GM19025 (cell line): ENCODE measurements around the gene GTF3C5.
"Not testable (repeated sequence)": the region's sequence is repeated elsewhere in the genome, so short reads cannot be mapped to it uniquely, and the experiment has no call there.

Experiments
- ATAC-seq: cut with Tn5 transposase; IDR thresholded peaks from one replicate; pipeline ENCODE4 v1.9.1; 2021; ENCODE audit warnings: mild to moderate bottlenecking, low read depth, moderate library complexity; ENCODE audit not compliant: unreplicated experiment

GTF3C5 gene

DNA sequence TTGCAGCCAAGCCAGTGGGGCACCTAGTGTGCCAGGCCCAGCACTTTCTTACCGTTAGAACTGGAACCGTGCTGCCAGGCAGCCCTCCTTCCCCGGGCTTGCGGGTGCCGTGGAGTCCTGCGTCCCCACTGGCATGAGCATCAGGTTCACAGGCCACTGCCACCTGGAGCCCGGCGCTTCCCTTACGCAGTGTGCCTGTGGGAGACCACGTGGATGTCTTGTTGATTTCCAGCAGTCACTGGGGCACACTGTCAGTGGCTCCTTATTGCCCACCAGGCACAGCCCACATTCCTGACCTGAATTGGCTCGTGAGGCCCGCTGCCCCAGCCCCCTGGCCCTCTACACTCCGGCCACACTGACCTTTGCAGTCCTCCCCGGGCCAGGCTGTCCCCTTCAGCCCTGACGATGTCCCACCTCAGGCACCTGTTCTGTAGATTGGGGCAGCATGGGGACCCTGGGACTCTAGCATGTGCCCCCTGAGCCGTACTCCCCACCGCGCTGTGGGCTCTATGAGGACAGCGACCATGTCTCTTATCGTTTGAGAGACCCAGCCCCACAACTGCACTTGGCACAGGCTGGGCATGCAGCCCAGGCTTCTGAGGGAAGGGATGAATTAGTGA lies 20.6 kb downstream of the GTF3C5 start:
- ATAC-seq, result no peak

DNA sequence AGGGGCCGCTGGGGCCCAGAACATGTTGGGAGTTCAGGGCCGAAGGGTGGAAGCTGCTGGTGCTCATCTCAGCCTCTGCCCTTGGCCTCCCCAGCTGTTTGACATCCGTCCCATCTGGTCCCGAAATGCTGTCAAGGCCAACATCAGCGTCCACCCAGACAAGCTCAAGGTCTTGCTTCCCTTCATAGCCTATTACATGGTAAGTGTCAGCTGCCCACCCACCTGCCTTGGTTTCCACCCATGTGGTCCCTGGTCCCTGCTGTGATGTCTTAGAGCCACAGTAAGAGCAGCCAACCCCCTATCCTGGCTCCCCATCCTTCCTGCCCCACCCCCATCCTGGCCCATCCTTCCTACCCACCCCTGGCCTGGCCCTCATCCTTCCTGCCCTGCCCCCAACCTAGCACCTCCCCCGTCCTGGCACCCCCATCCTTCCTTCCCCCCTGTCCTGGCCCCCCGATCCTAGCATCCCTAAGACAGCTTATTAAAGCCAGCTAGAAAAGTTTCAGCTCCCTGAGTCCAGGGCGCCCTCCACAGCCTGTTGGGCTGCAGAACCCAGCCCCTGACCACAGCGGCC lies 21.3 kb downstream of the GTF3C5 start:
- ATAC-seq, result no peak

DNA sequence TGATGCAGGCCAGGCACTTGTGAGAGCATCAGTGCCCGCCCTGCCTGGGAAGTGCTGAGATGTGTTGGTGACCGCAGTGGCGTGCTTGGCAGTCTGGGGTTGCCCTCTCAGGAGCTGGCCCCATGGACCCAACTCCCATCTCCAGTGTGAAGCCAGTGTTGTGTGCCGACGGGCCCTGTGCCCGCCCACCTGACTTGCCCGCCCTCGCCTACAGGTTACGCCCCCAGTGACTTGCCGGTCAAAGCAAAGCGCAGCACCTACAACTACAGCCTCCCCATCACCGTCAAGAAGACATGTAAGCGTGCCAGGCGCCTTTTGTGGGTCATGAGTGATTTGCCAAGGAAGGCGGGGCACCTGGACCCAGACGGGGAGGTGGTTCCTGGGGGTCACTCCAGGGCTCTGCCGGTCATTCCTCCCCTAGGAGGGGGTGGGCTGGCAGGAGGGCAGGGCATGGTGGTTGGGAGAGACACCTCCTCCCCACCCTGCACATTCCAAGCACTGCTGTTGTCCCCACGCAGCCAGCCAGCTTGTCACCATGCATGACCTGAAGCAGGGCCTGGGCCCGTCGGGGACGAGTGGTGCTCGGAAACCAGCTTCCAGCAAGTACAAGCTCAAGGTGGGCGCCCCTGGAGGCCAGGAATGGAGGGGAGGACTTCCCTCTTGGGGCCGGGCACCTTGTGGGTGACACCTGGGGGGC lies 23.5 kb downstream of the GTF3C5 start:
- ATAC-seq, result no peak

DNA sequence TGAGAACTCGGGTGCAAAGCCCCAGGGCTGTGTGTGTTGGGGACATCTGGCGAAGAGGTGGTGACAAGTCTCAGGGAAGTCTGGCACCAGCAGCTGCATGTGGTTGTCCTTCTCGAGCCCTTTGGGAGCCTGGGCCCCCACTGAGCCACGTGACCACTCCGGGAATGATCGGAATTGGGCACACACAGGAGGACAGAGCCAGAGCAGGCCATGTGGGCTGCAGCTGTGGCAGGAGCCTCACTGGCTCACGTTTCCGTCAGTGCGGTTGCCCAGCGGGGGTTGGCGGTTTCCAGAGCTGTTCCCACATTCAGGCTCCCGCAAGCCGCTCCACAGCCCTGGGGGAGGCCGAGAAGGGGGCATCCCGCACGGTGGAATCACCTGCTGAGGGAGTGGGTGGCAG lies 24.2 kb downstream of the GTF3C5 start:
- no peak for ATAC-seq

DNA sequence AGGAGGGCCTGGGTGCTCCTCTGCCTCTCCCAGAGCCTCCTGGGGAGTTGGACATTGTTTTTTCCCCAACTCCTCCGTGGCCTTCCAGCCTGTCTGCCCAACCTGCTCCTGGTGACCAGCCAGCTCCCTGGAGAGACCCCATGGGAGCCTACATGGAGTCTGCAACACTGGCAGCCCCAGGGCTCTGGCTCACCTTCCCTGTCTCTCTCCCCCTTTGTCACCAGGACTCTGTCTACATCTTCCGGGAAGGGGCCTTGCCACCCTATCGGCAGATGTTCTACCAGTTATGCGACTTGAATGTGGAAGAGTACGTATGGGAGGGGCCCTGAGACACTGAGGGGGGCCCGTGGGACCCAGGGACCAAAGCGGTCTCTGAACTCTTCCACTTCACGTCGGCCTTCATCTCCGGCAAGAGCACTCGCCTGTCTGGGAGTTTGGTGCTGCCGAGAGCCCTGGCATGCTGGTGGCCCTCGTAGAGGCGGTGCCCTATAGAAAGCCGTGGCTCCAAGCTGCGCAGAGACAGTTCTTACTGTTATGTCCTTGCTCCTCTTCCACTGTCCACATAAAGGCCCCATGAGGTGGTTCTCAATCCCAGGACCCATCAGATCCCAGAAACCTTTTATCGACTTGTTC lies 25.1 kb downstream of the GTF3C5 start:
- no peak for ATAC-seq

DNA sequence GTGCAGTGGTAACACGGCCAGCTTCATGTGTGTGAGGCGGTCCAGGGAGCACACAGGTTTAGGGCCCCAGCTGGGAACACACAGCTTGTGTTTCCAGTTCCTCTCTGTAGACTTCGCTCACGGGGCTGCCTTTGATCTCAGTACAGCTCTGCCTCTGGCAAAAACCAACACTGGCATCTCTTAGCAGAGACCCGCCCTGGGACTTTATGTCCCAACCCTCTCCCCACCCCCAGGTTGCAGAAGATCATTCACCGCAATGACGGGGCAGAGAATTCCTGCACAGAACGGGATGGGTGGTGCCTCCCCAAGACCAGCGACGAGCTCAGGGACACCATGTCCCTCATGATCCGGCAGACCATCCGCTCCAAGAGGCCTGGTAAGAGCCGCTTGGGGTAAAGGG lies 25.7 kb downstream of the GTF3C5 start:
- ATAC-seq, result no peak

DNA sequence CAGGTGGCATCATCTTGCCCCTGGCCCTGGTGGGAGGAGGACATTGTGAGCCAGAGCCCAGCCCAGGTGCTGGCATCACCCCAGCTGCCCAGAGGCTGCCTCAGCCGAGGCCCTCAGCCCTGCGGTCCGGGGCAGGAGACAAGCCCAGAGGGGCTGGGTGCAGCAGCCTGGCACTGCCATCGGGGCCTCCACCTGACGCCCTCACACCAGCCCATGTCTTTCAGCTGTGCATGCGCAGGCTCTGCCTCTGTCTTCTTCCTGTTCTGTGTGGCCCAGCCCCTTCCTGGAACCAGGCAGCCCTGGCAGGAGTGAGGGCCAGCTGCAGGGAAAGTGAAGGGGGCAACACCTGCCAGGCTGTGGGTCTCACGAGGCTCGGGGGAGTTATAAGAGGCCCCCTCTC lies 26.2 kb downstream of the GTF3C5 start:
- ATAC-seq, result no peak

DNA sequence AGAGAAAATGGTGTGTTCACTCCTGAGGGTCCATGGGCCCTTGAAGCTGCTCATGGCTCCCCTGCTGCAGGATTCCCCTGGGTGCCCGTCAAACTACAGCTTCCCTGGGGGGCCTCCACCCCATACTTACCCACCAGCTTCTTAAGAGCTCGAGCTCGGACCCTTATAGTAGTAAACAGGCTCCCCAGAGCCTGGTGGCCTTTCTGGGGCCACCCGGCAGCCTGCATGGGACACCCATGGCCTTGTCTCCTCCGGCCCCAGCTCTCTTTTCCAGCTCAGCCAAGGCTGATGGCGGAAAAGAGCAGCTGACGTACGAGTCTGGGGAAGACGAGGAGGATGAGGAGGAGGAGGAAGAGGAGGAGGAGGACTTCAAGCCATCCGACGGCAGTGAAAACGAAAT lies 26.8 kb downstream of the GTF3C5 start:
- no peak for ATAC-seq

DNA sequence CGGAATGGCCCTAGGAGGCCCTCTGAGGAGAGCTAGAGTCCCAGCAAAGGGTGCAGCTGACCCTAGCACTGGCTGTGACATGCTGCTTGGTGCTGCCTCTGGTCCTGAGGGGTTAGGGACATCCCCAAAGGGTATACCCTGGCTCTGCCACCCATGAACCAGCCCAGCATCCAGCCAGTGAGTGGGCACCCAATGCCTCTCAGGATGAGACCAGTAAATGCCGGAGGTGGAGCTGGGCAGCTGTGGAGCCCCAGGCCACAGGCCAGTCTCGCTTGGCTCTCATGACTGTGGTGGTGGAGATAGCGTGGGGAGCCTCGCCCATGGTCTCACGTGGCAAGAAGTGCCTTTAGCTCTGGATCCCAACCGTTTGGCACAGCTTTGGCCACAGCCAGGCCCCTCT lies 27.3 kb downstream of the GTF3C5 start:
- ATAC-seq, result no peak

DNA sequence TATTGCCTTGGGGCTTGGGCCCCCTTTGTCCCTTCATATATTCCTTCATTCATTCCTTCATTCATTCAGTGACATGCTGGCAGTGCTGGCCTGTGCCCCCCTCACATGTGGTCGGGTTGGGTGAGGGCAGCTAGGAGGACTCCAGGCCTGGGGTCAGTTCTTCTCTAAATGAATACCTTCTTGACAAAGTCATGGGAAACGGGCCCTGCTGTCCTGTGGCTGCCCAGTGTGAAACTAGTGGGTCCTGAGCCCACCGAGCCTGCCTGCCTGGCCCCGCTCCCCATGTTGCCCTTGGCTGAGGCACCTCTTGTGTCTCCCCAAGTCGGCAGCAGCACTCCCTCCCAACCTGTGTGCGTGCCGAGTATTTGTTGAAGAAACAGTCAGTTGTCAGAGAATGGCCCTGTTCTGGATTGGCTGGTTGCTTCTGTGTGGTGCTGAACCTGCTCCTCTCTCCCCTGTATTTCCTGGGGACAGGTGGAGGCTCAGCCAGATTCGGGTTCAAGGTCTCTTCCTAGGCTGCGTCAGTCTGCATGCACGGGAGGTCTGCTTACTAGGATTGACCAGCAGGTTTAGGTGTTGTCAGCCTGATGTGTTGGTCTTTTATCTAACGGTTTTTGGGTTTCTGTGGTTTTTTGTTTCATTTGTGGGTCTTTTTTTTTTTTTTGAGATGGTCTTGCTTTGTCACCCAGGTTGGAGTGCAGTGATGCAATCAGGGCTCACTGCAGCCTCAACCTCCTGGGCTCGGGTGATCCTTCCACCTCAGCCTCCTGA lies 27.9 kb downstream of the GTF3C5 start:
- ATAC-seq, result no peak

DNA sequence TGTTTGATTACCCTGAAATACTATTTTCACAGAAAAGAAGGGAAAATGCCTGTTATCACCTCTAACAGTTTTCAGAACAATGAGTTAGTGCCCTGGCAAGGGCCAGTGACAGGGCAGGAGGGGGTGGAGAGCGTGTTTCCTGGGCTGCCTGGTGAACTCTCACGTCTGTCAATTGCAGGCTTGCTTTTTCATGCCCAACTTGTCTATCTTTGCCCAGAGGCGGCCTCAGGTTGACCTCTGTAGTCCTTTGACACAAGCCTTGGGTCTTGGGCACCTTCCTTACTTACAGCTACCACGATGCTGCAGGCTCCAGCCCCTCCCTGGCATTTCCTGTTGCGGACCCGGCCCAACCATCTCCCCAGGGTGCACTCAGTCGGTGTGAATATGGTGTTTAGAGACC lies 28.8 kb downstream of the GTF3C5 start:
- ATAC-seq, result no peak

DNA sequence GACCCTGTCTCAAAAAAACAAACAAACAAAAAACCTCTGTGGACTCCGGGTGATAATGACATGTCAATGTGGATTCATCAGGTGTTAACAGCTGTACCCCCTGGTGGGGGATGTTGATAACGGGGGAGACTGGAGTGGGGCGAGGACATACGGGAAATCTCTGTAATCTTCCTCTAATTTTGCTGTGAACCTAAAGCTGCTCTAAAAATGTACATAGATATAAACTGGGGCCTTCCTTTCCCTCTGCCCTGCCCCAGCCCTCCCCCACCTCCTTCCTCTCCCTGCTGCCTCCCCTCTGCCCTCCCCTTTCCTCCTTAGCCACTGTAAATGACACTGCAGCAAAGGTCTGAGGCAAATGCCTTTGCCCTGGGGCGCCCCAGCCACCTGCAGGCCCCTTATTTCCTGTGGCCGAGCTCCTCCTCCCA lies 29.6 kb downstream of the GTF3C5 start:
- ATAC-seq, result no peak

DNA sequence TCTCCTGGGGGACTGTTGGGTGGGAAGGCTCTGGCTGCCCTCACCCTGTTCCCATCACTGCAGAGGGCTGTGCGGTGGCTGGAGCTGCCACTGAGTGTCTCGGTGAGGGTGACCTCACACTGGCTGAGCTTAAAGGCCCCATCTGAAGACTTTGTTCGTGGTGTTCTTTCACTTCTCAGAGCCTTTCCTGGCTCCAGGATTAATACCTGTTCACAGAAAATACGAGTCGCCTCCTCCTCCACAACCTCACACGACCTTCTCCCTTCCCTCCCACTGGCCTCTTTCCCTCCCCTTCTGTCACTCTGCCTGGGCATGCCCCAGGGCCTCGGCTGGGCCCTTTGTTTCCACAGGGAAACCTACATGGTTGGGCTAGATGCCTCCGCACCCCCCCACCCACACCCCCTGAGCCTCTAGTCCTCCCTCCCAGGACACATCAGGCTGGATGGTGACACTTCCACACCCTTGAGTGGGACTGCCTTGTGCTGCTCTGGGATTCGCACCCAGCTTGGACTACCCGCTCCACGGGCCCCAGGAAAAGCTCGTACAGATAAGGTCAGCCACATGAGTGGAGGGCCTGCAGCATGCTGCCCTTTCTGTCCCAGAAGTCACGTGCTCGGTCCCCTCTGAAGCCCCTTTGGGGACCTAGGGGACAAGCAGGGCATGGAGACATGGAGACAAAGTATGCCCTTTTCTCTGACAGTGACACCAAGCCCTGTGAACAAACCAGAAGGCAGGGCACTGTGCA lies 30.4 kb downstream of the GTF3C5 start:
- not testable (repeated sequence) for ATAC-seq

DNA sequence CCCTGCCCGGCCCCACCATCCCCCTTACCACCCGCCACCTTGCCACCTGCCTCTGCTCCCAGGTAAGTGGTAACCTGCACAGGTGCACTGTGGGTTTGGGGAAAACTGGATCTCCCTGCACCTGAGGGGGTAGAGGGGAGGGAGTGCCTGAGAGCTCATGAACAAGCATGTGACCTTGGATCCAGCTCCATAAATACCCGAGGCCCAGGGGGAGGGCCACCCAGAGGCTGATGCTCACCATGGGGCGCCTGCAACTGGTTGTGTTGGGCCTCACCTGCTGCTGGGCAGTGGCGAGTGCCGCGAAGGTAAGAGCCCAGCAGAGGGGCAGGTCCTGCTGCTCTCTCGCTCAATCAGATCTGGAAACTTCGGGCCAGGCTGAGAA lies 31.0 kb downstream of the GTF3C5 start, which contains the start of gene CEL:
Gene CEL (plus strand): TSS at position 218 of the 382 bp plus-strand sequence. CDS start 22 bp downstream, at position 240.
- ATAC-seq, result not testable (repeated sequence)

DNA sequence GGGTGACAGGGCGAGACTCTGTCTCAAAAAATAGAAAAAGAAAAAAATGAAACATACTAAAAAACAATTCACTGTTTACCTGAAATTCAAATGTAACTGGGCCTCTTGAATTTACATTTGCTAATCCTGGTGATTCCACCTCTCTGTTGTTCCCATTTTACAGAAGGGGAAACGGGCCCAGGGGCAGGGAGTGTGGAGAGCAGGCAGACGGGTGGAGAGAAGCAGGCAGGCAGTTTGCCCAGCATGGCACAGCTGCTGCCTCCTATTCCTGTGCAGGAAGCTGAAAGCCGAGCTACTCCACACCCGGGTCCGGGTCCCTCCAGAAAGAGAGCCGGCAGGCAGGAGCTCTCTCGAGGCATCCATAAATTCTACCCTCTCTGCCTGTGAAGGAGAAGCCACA lies 31.8 kb downstream of the GTF3C5 start:
- not testable (repeated sequence) for ATAC-seq

DNA sequence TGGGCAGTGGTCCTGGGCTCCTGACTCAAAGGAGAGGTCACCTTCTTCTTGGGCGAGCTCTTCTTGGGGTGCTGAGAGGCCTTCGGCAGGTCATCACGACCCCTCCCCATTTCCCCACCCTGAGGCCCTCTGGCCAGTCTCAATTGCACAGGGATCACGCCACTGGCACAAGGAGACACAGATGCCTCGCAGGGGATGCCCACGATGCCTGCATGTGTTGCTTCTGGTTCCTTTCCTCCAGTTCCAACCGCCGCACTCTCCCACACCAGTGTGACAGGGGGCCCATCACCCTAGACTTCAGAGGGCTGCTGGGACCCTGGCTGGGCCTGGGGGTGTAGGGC lies 32.3 kb downstream of the GTF3C5 start:
- no peak for ATAC-seq

DNA sequence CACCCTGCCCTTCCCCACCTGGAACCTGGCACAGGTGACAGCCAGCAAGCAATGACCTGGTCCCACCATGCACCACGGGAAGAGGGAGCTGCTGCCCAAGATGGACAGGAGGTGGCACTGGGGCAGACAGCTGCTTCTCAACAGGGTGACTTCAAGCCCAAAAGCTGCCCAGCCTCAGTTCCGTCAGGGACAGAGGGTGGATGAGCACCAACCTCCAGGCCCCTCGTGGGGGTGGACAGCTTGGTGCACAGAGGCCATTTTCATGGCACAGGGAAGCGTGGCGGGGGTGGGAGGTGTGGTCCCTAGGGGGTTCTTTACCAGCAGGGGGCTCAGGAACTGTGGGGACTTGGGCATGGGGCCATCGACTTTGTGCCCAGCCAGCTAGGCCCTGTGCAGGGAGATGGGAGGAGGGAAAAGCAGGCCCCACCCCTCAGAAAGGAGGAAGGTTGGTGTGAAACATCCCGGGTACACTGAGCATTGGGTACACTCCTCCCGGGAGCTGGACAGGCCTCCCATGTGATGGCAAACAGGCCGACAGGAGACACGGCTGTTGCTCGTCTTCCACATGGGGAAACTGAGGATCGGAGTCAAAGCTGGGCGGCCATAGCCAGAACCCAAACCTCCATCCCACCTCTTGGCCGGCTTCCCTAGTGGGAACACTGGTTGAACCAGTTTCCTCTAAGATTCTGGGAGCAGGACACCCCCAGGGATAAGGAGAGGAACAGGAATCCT lies 32.9 kb downstream of the GTF3C5 start:
- ATAC-seq, result no peak

DNA sequence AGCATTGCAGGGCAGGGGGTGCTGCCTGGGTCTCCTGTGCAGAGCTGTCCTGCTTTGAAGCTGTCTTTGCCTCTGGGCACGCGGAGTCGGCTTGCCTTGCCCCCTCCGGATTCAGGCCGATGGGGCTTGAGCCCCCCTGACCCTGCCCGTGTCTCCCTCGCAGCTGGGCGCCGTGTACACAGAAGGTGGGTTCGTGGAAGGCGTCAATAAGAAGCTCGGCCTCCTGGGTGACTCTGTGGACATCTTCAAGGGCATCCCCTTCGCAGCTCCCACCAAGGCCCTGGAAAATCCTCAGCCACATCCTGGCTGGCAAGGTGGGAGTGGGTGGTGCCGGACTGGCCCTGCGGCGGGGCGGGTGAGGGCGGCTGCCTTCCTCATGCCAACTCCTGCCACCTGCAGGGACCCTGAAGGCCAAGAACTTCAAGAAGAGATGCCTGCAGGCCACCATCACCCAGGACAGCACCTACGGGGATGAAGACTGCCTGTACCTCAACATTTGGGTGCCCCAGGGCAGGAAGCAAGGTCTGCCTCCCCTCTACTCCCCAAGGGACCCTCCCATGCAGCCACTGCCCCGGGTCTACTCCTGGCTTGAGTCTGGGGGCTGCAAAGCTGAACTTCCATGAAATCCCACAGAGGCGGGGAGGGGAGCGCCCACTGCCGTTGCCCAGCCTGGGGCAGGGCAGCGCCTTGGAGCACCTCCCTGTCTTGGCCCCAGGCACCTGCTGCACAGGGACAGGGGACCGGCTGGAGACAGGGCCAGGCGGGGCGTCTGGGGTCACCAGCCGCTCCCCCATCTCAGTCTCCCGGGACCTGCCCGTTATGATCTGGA lies 33.7 kb downstream of the GTF3C5 start:
- ATAC-seq, result no peak

DNA sequence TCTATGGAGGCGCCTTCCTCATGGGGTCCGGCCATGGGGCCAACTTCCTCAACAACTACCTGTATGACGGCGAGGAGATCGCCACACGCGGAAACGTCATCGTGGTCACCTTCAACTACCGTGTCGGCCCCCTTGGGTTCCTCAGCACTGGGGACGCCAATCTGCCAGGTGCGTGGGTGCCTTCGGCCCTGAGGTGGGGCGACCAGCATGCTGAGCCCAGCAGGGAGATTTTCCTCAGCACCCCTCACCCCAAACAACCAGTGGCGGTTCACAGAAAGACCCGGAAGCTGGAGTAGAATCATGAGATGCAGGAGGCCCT lies 34.2 kb downstream of the GTF3C5 start:
- no peak for ATAC-seq
